ENCODE results near the gene PGRMC1. TPM values are rescaled to one million over a fixed set of nuclear protein-coding genes. Genes with fewer than 3 reads are reported as not detected.
A peak's percentile ranks its signal among the peaks of the same experiment; 100 is the strongest.

PGRMC1 gene
- total RNA-seq, 4 donors from 2014 or later = 114 to 152 (median 139) TPM

- Histone ChIP-seq H3K4me3 (no peak overlapping the region), H3K9me3 (no peaks in the 10 kb centered on the region)
Measured at GRCh38 chrX:119231936-119232445, 4.1 kb upstream of the PGRMC1 start.

GRCh38 chrX:119235051-119235511 lies 1.0 kb upstream of the PGRMC1 start:
- Histone ChIP-seq H3K36me3 (no peaks in the 10 kb centered on the region), H3K27ac (peak overlapping the region in 3 of 4 donors; percentile 73 to 89 (median 87)), H3K4me1 (peaks cover 0 to 26% (median 0%) of the 10 kb centered on the region in 3 donors), H3K27me3 (no peaks in the 10 kb centered on the region), H3K9me3 (no peaks in the 10 kb centered on the region), H3K4me3 (peak overlapping the region in 1 of 2 donors; percentile 78)
- no peak for ATAC-seq
- no peak for TF ChIP-seq POLR2AphosphoS5 (IDR thresholded peaks at IDR 0.05)
- TF ChIP-seq POLR2A (IDR thresholded peaks at IDR 0.05) = no peak
- TF ChIP-seq EP300 (IDR thresholded peaks at IDR 0.05) = no peak
- no peak for TF ChIP-seq CTCF (IDR thresholded peaks at IDR 0.05)
- 28 to 33% methylated on average over 1 to 2 of the region's 8 CpGs for WGBS, 2 donors (ENCODE audit: low coverage in 1 of 2)

More at GRCh38 chrX:119231936-119232445, 4.1 kb upstream of the PGRMC1 start:
- no peak for ATAC-seq
- Histone ChIP-seq H3K27ac (no peak overlapping the region), H3K4me1 (peaks cover 0 to 9% (median 0%) of the 10 kb centered on the region in 3 donors), H3K27me3 (no peaks in the 10 kb centered on the region), H3K36me3 (no peaks in the 10 kb centered on the region)
- 100% methylated on average over 1 of the region's 1 CpG; no CpG with 5 or more reads in 1 of the 2 donors for WGBS, 2 donors (ENCODE audit: low coverage in 1 of 2)
- TF ChIP-seq EP300 (IDR thresholded peaks at IDR 0.05) = no peak
- no peak for TF ChIP-seq POLR2A (IDR thresholded peaks at IDR 0.05)
- TF ChIP-seq POLR2AphosphoS5 (IDR thresholded peaks at IDR 0.05) = no peak
- no peak for TF ChIP-seq CTCF (IDR thresholded peaks at IDR 0.05)

GRCh38 chrX:119236623-119237561 lies 807 bp downstream of the PGRMC1 start:
- Histone ChIP-seq H3K36me3 (peaks cover 0 to 6% of the 10 kb centered on the region in 2 donors), H3K9me3 (no peaks in the 10 kb centered on the region), H3K4me3 (peak overlapping the region; percentile 78 to 99), H3K27me3 (no peaks in the 10 kb centered on the region), H3K27ac (peak overlapping the region; percentile 73 to 92 (median 88)), H3K4me1 (peaks cover 0 to 26% (median 0%) of the 10 kb centered on the region in 3 donors)
- TF ChIP-seq CTCF (IDR thresholded peaks at IDR 0.05) = no peak
- no peak for TF ChIP-seq EP300 (IDR thresholded peaks at IDR 0.05)
- TF ChIP-seq POLR2AphosphoS5 (IDR thresholded peaks at IDR 0.05) = peak; percentile 16
- 0 to 27% methylated on average over 22 to 36 of the region's 58 CpGs for WGBS, 2 donors (ENCODE audit: low coverage in 1 of 2)
- peak; percentile 20 for ATAC-seq

- TF ChIP-seq CTCF (IDR thresholded peaks at IDR 0.05) (no peak), POLR2A (IDR thresholded peaks at IDR 0.05) (no peak), EP300 (IDR thresholded peaks at IDR 0.05) (no peak), POLR2AphosphoS5 (IDR thresholded peaks at IDR 0.05) (no peak)
- peak overlapping the region; percentile 78 to 99 for H3K4me3 ChIP-seq
- H3K36me3 ChIP-seq = peaks cover 0 to 13% of the 10 kb centered on the region in 2 donors
- peaks cover 0 to 26% (median 0%) of the 10 kb centered on the region in 3 donors for H3K4me1 ChIP-seq
- ATAC-seq = no peak
- H3K27me3 ChIP-seq = no peaks in the 10 kb centered on the region
- H3K9me3 ChIP-seq = no peaks in the 10 kb centered on the region
- 22 to 25% methylated on average over 2 to 6 of the region's 6 CpGs for WGBS, 2 donors (ENCODE audit: low coverage in 1 of 2)
- H3K27ac ChIP-seq = peak overlapping the region in 2 of 4 donors; percentile 87 to 89
Measured at GRCh38 chrX:119237562-119237942, 1.5 kb downstream of the PGRMC1 start.
